Thymus (tissue), 11 donors: ENCODE measurements around the gene MSANTD1. TPM values are rescaled to one million over a fixed set of nuclear protein-coding genes. Genes with fewer than 3 reads are reported as not detected.

Experiments used
- DNase-seq, 9 donors: peaks; one replicate each; pipeline ENCODE4 v3.0.0-alpha.2; 2013; ENCODE audit warnings: low spot score in 9 of 9, low read depth in 6 of 9, missing footprints in 1 of 9
- H3K27ac ChIP-seq, 2 donors: one replicate each; pipeline ENCODE4 v1.5.1; 2013; ENCODE audit warnings: control low read depth in 1 of 2, low read depth in 1 of 2, low read length in 1 of 2, mild to moderate bottlenecking in 1 of 2, moderate library complexity in 1 of 2
- H3K27me3 ChIP-seq, 2 donors: one replicate each; pipeline ENCODE4 v1.5.1; 2013; ENCODE audit warnings: low read length in 1 of 2; ENCODE audit not compliant: control insufficient read depth in 2 of 2, insufficient read depth in 1 of 2
- H3K36me3 ChIP-seq, 2 donors: one replicate each; pipeline ENCODE4 v1.5.1; 2013; ENCODE audit warnings: low read length in 1 of 2, mild to moderate bottlenecking in 1 of 2, moderate library complexity in 1 of 2; ENCODE audit not compliant: control insufficient read depth in 2 of 2, insufficient read depth in 2 of 2
- H3K4me1 ChIP-seq, 2 donors: one replicate each; pipeline ENCODE4 v1.5.1; 2013; ENCODE audit warnings: low read length in 2 of 2; ENCODE audit not compliant: control insufficient read depth in 2 of 2, insufficient read depth in 2 of 2
- H3K4me3 ChIP-seq, 2 donors: one replicate each; pipeline ENCODE4 v1.5.1; 2013; ENCODE audit warnings: low read length in 2 of 2, control low read depth in 1 of 2, mild to moderate bottlenecking in 1 of 2
- H3K9me3 ChIP-seq, 2 donors: one replicate each; pipeline ENCODE4 v1.5.1; 2013; ENCODE audit warnings: low read length in 1 of 2, mild to moderate bottlenecking in 1 of 2; ENCODE audit not compliant: control insufficient read depth in 2 of 2, insufficient read depth in 1 of 2
- WGBS: extraction: QIAGEN DNeasy Blood & Tissue Kit; methylation state at CpG from one replicate; pipeline ENCODE4 v1.1.7; 2013; 5-methylcytosine and 5-hydroxymethylcytosine counted together
- polyA plus RNA-seq: library from polyadenylated mRNA; stranded (reverse); fragments of 200-250 nt; gene quantifications from one replicate; pipeline ENCODE4 v1.2.3, GENCODE V29; 2013
- total RNA-seq: library from RNA; stranded (reverse); fragments of 120-200 nt; gene quantifications from one replicate; pipeline ENCODE4 v1.2.4, GENCODE V29; 2013
- donor health status: healthy.

Gene MSANTD1
- total and polyA plus RNA-seq, 2 donors = 0.33 to 1.0 TPM

DNA sequence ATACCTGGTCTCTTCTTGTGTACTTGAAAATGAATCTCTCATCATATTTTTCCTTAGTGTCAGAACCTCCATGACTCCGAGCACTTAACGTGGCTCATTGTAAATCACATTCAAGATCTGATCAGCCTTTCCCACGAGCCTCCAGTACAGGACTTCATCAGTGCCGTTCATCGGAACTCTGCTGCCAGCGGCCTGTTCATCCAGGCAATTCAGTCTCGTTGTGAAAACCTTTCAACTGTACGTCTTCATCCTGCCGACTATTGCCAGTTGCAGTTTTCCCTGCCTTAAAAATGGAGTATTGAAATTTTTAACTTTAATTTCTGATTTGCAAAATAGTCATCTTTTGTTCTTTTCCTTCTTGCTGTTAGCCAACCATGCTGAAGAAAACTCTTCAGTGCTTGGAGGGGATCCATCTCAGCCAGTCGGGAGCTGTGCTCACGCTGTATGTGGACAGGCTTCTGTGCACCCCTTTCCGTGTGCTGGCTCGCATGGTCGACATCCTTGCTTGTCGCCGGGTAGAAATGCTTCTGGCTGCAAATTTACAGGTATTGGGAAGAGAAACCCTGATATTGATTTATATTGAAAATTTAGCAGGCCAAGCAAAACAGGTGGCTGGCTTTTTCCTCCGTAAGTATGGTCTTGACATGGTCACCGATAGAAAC lies 42.4 kb upstream of the MSANTD1 start:
- H3K4me3 ChIP-seq = no peak overlapping the region
- WGBS = 98% methylated on average over 18 of the region's 18 CpGs
- H3K27me3 ChIP-seq = no peaks in the 10 kb centered on the region
- H3K9me3 ChIP-seq = no peaks in the 10 kb centered on the region
- H3K27ac ChIP-seq = no peak overlapping the region
- peaks cover 14 to 20% of the 10 kb centered on the region in 2 donors for H3K4me1 ChIP-seq
- H3K36me3 ChIP-seq = peaks cover 38 to 45% of the 10 kb centered on the region in 2 donors
- DNase-seq = no peak

DNA sequence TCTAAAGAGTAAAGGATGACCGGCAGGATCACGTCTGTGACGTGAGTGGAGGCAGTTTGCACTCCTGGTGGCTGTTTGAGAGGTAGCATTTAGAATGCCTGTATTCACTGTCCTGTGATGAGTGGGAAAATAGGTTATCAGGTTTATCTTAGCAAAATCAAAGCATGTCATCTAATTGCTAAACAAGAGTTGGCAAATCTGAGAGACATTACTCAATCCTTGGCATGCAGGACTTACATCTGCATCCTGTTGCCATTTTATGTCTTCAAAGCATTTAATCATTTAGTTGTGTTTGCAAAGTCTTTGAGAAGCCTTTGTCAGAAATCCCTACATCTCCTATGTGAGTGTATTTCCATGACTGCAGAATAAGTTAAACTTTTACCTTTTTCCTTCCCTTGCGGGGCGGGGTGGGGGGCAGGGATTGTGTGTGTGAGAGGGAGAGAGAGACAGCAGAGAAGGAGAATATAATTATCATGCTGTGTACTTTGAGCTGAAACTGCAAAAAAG lies 41.4 kb upstream of the MSANTD1 start:
- 99% methylated on average over 5 of the region's 5 CpGs for WGBS
- no peak for DNase-seq
- H3K4me3 ChIP-seq = no peak overlapping the region
- no peaks in the 10 kb centered on the region for H3K9me3 ChIP-seq
- H3K27ac ChIP-seq = no peak overlapping the region
- peaks cover 46 to 55% of the 10 kb centered on the region in 2 donors for H3K36me3 ChIP-seq
- H3K27me3 ChIP-seq = no peaks in the 10 kb centered on the region
- peaks cover 4 to 10% of the 10 kb centered on the region in 2 donors for H3K4me1 ChIP-seq

DNA sequence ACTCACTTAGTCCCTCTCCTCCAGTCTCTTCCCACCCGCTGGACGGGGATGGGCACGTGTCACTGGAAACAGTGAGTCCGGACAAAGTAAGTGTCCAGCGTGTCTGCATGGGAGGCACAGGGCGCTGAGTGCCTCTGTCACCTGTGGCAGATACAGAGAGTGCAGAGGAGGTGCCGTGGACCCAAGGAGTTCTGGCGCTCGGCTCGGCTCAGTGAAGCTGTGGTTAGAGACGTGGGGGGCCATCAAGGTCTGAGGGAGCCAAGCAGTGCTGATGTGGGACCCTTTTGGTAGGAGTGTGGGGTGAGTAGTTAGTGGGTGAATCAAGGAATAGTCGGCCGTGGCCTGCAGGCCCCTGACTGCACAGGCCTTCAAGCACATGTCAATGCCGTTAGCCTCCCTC lies 40.1 kb upstream of the MSANTD1 start:
- no peak for DNase-seq
- H3K27me3 ChIP-seq = no peaks in the 10 kb centered on the region
- H3K27ac ChIP-seq = no peak overlapping the region
- peaks cover 58 to 67% of the 10 kb centered on the region in 2 donors for H3K36me3 ChIP-seq
- peaks cover 0 to 2% of the 10 kb centered on the region in 2 donors for H3K4me1 ChIP-seq
- 98% methylated on average over 14 of the region's 14 CpGs for WGBS
- no peak overlapping the region for H3K4me3 ChIP-seq
- no peaks in the 10 kb centered on the region for H3K9me3 ChIP-seq

DNA sequence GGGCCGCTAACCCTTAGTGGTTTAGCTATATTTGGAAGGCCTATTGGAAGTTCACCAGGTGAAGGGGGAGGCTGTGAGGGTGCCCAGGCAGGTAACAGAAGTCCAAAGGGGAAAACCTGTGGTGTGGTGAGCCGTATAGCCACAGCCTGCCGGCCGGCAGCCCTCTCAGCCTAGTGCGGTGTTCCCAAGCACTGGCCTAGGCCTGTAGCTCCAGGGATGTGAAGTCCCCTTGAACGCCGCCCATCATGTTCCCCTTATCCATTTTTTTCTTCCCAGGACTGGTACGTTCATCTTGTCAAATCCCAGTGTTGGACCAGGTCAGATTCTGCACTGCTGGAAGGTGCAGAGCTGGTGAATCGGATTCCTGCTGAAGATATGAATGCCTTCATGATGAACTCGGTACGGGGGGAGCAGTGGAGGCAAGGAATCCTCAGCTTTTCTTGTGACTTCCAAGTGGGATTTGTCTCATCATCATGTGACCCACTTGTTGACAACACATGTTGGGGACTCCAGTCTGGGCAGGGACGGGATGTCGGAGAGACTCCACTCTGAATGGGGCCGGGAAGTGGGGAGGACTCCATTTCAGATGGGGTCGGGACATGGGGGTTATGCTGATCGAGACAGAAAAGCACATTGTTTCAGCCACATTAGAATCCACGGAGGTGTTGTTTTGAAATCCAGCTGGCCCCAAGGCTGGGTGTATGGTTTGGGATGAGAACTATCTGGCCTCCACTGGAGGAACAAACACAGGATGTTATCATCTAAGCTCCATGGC lies 39.2 kb upstream of the MSANTD1 start:
- H3K9me3 ChIP-seq = no peaks in the 10 kb centered on the region
- H3K27ac ChIP-seq = no peak overlapping the region
- H3K4me1 ChIP-seq = no peaks in the 10 kb centered on the region
- H3K27me3 ChIP-seq = no peaks in the 10 kb centered on the region
- no peak overlapping the region for H3K4me3 ChIP-seq
- WGBS = 98% methylated on average over 17 of the region's 17 CpGs
- peaks cover 57 to 62% of the 10 kb centered on the region in 2 donors for H3K36me3 ChIP-seq
- no peak for DNase-seq

DNA sequence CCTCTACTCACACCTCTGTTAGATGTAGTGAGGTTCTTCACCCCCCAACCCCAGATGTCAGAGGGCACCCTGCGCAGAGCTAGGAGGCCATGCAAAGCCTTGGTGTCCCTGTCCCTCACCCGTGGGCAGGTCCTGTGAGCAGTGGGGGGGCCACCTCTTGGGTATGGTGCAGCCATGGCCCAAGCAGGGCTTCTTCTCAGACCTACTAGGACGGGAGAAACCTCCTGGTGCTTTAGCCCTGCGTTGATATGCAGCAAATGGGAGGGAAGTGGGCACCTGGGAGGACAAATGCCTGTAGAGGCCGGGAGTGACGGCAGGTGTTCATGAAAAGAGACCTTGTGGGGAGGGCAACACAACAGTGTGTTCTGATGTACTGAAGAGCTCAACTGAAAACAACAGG lies 38.5 kb upstream of the MSANTD1 start:
- 99% methylated on average over 6 of the region's 6 CpGs for WGBS
- Histone ChIP-seq H3K9me3 (no peaks in the 10 kb centered on the region), H3K4me1 (no peaks in the 10 kb centered on the region), H3K36me3 (peaks cover 63 to 68% of the 10 kb centered on the region in 2 donors), H3K4me3 (no peak overlapping the region), H3K27me3 (no peaks in the 10 kb centered on the region), H3K27ac (no peak overlapping the region)
- no peak for DNase-seq

DNA sequence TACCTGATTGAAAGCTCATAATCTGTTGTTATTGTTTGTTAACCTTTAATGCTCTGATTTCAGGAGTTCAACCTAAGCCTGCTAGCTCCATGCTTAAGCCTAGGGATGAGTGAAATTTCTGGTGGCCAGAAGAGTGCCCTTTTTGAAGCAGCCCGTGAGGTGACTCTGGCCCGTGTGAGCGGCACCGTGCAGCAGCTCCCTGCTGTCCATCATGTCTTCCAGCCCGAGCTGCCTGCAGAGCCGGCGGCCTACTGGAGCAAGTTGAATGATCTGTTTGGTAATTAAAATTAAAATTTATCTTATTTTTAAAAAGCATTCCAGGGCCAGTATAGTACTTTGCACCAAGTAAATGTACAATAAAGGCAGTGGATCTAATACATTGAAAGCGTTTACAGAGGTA lies 37.1 kb upstream of the MSANTD1 start:
- H3K4me1 ChIP-seq = no peaks in the 10 kb centered on the region
- H3K9me3 ChIP-seq = no peaks in the 10 kb centered on the region
- WGBS = 98% methylated on average over 8 of the region's 8 CpGs
- no peak for DNase-seq
- H3K27ac ChIP-seq = no peak overlapping the region
- peaks cover 66 to 75% of the 10 kb centered on the region in 2 donors for H3K36me3 ChIP-seq
- H3K27me3 ChIP-seq = no peaks in the 10 kb centered on the region
- H3K4me3 ChIP-seq = no peak overlapping the region

DNA sequence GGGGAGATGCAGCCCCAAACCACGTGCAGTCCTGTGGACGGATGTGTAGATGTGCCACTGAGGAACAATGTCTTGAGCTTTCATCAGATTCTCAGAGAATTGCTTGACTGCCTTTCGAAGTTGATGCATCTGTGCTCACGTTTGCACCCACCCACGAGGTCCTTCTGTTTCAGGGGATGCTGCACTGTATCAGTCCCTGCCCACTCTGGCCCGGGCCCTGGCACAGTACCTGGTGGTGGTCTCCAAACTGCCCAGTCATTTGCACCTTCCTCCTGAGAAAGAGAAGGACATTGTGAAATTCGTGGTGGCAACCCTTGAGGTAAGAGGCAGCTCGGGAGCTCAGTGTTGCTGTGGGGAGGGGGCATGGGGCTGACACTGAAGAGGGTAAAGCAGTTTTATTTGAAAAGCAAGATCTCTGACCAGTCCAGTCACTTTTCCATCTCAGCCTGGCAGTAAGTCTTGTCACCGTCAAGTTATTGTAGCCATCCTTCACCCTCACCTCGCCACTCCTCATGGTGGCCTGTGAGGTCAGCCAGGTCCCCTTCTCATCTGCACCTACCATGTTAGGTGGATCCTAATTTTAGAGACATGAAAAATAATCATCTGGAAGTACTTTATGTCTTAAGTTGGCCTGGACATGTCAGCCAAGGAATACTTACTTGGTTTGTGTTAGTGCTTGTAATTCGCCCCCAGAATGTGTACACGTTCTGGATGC lies 36.4 kb upstream of the MSANTD1 start:
- Histone ChIP-seq H3K36me3 (peaks cover 67 to 73% of the 10 kb centered on the region in 2 donors), H3K4me1 (no peaks in the 10 kb centered on the region), H3K9me3 (no peaks in the 10 kb centered on the region), H3K27me3 (no peaks in the 10 kb centered on the region), H3K4me3 (no peak overlapping the region), H3K27ac (no peak overlapping the region)
- no peak for DNase-seq
- WGBS = 97% methylated on average over 12 of the region's 12 CpGs

DNA sequence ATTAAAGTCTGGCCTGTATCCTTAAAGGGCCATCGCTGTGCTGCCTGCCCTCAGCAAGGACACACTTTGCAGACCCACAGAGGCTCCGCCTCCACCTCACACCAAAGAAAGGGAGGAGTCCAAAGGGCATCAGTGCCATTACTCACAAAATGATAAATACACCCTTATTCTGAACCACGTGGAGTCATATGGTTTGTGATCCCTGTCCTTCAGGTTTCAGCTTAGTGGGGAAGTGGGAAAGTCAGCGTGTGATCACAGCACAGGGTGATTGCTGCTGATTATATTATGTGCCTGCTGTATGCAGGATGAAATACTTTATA lies 35.9 kb upstream of the MSANTD1 start:
- Histone ChIP-seq H3K27me3 (no peaks in the 10 kb centered on the region), H3K4me3 (no peak overlapping the region), H3K36me3 (peaks cover 73% of the 10 kb centered on the region in 2 donors), H3K4me1 (no peaks in the 10 kb centered on the region), H3K27ac (no peak overlapping the region), H3K9me3 (no peaks in the 10 kb centered on the region)
- WGBS = 95% methylated on average over 4 of the region's 4 CpGs
- DNase-seq = no peak
